ENCODE data around the gene FGFR2.

Gene FGFR2

GRCh38 chr10:121590772-121591171, 7.5 kb downstream of the FGFR2 start:
- no peak for DNase-seq (ENCODE audit: low read depth, low spot score)

GRCh38 chr10:121589553-121589952, 8.7 kb downstream of the FGFR2 start:
- DNase-seq (ENCODE audit: low read depth, low spot score) = no peak

GRCh38 chr10:121583857-121584256, 14.4 kb downstream of the FGFR2 start:
- no peak for DNase-seq (ENCODE audit: low read depth, low spot score)

GRCh38 chr10:121583258-121583657, 15.0 kb downstream of the FGFR2 start:
- DNase-seq (ENCODE audit: low read depth, low spot score) = no peak

GRCh38 chr10:121580276-121581116, 17.7 kb downstream of the FGFR2 start:
- no peak for DNase-seq (ENCODE audit: low read depth, low spot score)

- no peak for DNase-seq (ENCODE audit: low read depth, low spot score)
Observed at GRCh38 chr10:121579656-121580055, 18.6 kb downstream of the FGFR2 start.

- DNase-seq (ENCODE audit: low read depth, low spot score) = no peak
Observed at GRCh38 chr10:121578965-121579364, 19.3 kb downstream of the FGFR2 start.

GRCh38 chr10:121578298-121578697, 19.9 kb downstream of the FGFR2 start:
- DNase-seq (ENCODE audit: low read depth, low spot score) = no peak

- DNase-seq (ENCODE audit: low read depth, low spot score) = no peak
Observed at GRCh38 chr10:121577568-121577967, 20.7 kb downstream of the FGFR2 start.

GRCh38 chr10:121576139-121576538, 22.1 kb downstream of the FGFR2 start:
- no peak for DNase-seq (ENCODE audit: low read depth, low spot score)

GRCh38 chr10:121574519-121575166, 23.6 kb downstream of the FGFR2 start:
- no peak for DNase-seq (ENCODE audit: low read depth, low spot score)

GRCh38 chr10:121573538-121573941, 24.7 kb downstream of the FGFR2 start:
- DNase-seq (ENCODE audit: low read depth, low spot score) = no peak

- no peak for DNase-seq (ENCODE audit: low read depth, low spot score)
Observed at GRCh38 chr10:121572859-121573537, 25.2 kb downstream of the FGFR2 start.

- no peak for DNase-seq (ENCODE audit: low read depth, low spot score)
Observed at GRCh38 chr10:121570315-121570714, 27.9 kb downstream of the FGFR2 start.

GRCh38 chr10:121568275-121568674, 30.0 kb downstream of the FGFR2 start:
- no peak for DNase-seq (ENCODE audit: low read depth, low spot score)

- no peak for DNase-seq (ENCODE audit: low read depth, low spot score)
Observed at GRCh38 chr10:121567569-121567968, 30.7 kb downstream of the FGFR2 start.

- DNase-seq (ENCODE audit: low read depth, low spot score) = no peak
Observed at GRCh38 chr10:121566755-121567154, 31.5 kb downstream of the FGFR2 start.

- DNase-seq (ENCODE audit: low read depth, low spot score) = no peak
Observed at GRCh38 chr10:121559326-121560026, 38.8 kb downstream of the FGFR2 start.

GRCh38 chr10:121558238-121558637, 40.0 kb downstream of the FGFR2 start:
- no peak for DNase-seq (ENCODE audit: low read depth, low spot score)

- no peak for DNase-seq (ENCODE audit: low read depth, low spot score)
Observed at GRCh38 chr10:121556918-121557573, 41.2 kb downstream of the FGFR2 start.

GRCh38 chr10:121556455-121556854, 41.8 kb downstream of the FGFR2 start:
- DNase-seq (ENCODE audit: low read depth, low spot score) = no peak
